HG02763 (cell line): ENCODE measurements around the gene SLC22A12.
"Not testable (repeated sequence)": the region's sequence is repeated elsewhere in the genome, so short reads cannot be mapped to it uniquely, and the experiment has no call there.

Experiments used
- ATAC-seq: cut with Tn5 transposase; IDR thresholded peaks from one replicate; pipeline ENCODE4 v1.9.1; 2021; ENCODE audit warnings: mild to moderate bottlenecking, moderate library complexity; ENCODE audit not compliant: unreplicated experiment

Gene SLC22A12

GRCh38 chr11:64583296-64584262 lies 7.4 kb upstream of the SLC22A12 start:
- no peak for ATAC-seq

GRCh38 chr11:64585150-64585549 lies 5.9 kb upstream of the SLC22A12 start:
- ATAC-seq, result no peak

GRCh38 chr11:64586366-64586765 lies 4.7 kb upstream of the SLC22A12 start:
- ATAC-seq, result no peak

- no peak for ATAC-seq
Measured at GRCh38 chr11:64588701-64589100, 2.3 kb upstream of the SLC22A12 start.

GRCh38 chr11:64591257-64592233 lies 525 bp downstream of the SLC22A12 start:
- ATAC-seq, result no peak

- ATAC-seq, result no peak
Measured at GRCh38 chr11:64592234-64592615, 1.2 kb downstream of the SLC22A12 start.

GRCh38 chr11:64592656-64593055 lies 1.6 kb downstream of the SLC22A12 start:
- no peak for ATAC-seq

- ATAC-seq, result no peak
Measured at GRCh38 chr11:64593156-64594105, 2.4 kb downstream of the SLC22A12 start.

GRCh38 chr11:64594159-64594939 lies 3.3 kb downstream of the SLC22A12 start:
- no peak for ATAC-seq

GRCh38 chr11:64595922-64596321 lies 4.9 kb downstream of the SLC22A12 start:
- not testable (repeated sequence) for ATAC-seq

GRCh38 chr11:64597671-64598101 lies 6.7 kb downstream of the SLC22A12 start:
- ATAC-seq, result no peak

- no peak for ATAC-seq
Measured at GRCh38 chr11:64598106-64598796, 7.2 kb downstream of the SLC22A12 start.

GRCh38 chr11:64598797-64599697 lies 8.0 kb downstream of the SLC22A12 start:
- ATAC-seq, result no peak

- ATAC-seq, result no peak
Measured at GRCh38 chr11:64599698-64600211, 8.7 kb downstream of the SLC22A12 start.

- no peak for ATAC-seq
Measured at GRCh38 chr11:64600281-64600992, 9.4 kb downstream of the SLC22A12 start.

- ATAC-seq, result no peak
Measured at GRCh38 chr11:64601605-64602465, 10.8 kb downstream of the SLC22A12 start.
